Cerebellar nuclear complex (tissue), 1 donor: ENCODE data around the gene NADK2.
"Not testable (repeated sequence)": the region's sequence is repeated elsewhere in the genome, so short reads cannot be mapped to it uniquely, and the experiment has no call there.

Source experiments
- DNase-seq, 2 experiments: peaks; one replicate each; lab custom pipeline; 2025; lab: John Stamatoyannopoulos, UW

The NADK2 gene

DNA sequence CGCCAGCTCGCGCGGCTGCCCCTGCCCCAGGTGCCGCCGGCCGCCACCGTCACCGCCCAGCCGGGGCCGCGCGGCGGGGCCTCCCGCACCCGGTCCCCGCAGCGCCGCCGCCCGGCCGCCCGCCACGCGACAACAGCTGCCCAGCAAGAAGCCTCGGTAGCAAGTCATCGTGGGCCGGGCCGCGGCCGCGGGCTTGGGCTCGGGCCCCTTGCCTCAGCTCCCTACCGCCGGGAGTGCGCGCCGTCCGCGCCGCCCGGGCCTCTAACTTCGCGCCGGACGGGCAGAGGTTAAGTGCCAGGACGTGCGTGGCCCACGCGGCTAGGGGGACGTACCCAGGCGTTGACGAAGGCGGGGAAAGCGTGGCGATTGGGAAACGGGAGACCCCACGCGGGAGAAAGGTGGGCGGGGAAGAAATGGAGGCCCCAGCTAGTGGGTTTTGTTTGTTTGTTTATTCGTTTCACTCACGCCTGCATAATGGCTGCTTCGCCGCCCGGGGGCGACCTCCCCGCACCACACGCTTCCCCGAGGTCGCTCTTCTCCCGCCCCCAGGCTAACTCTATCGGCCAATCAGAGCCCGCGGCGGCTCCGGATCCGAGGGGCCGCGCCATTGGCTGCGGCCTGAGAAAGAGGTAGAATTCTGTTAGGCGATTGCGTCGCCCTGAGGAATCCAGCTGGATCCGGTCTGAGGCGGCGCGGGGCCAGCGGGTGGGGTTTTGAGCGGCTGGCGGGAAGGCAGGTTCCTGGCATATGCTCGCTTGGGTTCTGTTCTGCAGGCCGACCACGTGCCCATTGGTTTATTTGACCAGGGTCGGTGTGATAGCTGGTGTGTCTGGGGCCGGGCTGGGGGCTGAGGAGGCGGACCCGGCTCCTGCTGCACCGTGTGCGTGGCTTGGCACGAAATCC, at the start of gene NADK2:
Gene NADK2 (minus strand): TSS at position 295 of the 903 bp plus-strand sequence. CDS start 127 bp downstream, at position 168.
- DNase-seq: peak; percentile 77 to 89

DNA sequence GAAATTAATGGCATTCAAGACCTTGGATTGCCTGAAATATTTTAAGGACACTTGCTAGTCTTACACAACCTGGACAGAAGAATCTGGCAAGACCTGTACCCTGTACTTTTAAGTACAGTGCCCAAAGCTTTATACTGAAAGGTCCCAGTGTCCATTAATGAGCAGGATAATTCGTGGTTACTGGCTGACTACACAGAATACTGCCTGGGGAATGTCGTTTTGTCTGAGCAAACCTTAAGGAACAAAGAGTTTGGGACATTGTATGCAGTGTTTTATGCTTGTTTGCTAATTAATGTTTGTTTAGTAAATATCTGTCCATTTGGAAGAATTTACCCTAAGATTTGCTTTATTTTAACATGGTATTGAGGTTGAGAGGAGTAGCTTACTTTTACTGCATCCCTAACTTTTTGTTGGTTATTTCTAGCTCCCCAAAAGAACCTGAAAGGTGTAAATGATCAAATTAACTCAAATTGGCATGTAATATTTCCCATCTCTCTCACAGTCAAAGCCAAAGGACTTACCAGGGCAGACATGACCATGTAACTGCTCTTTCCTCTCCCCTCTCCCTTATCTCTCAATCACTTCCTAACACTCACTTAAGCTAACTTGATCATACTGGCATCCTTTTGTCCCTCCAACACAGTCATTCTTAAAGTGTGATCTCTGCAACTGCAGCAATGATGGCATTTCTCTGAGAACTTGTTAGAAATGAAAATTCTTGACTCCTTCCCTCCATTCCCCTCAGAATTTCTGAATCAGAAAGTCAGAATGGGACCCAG, 44.3 kb upstream of the NADK2 start:
- no peak for DNase-seq

- not testable (repeated sequence) for DNase-seq
Observed at GRCh38 chr5:36283775-36284174, 42.0 kb upstream of the NADK2 start.

DNA sequence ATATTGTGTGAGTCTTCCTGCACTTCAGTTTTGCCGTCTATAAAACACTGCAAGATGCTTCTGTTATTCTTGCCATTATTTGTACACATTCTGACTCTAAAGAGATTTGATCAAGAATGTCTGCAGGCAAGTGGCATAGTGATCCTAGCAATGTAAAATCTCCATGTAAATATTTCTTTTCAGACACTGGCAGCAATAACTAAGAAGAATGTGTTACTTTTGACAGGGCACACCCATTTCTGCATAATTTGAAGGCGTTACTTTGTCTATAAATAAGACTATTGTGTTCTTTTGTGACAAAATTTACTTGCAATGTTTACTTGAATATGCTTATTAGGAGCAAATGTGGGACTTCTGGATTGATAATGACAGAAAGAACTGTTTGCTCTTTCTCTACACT, 39.9 kb upstream of the NADK2 start:
- no peak for DNase-seq

GRCh38 chr5:36279054-36279698, 37.5 kb upstream of the NADK2 start:
- DNase-seq: no peak

DNA sequence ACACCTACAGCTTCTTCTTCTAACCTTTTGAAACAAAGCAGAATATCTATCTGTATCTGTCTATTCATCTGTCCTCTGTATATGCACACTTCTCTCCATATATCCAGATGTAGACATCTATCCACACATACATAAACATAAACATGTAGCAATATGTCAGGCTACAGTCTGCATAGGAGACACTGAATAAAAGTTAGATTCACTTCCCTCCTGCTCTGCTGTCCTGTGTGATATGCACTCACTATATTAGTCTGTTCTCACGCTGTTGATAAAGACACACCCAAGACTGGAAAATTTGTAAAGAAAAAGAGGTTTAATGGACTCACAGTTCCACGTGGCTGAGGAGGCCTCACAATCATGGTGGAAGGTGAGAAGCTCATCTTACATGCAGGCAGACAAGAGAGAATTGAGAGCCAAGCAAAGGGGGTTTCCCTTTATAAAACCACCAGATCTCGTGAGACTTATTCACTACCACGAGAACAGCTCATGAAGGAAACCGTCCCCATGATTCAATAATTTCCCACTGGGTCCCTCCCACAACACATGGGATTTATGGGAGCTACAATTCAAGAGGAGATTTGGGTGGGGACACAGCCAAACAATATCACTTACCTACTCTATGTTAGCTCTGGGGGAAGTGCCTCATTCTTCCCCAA, 35.9 kb upstream of the NADK2 start:
- DNase-seq: no peak

GRCh38 chr5:36276864-36277263, 35.1 kb upstream of the NADK2 start:
- DNase-seq: peak in 1 of 2 experiments; percentile 58

- DNase-seq: no peak
Observed at GRCh38 chr5:36273809-36274526, 32.2 kb upstream of the NADK2 start.

DNA sequence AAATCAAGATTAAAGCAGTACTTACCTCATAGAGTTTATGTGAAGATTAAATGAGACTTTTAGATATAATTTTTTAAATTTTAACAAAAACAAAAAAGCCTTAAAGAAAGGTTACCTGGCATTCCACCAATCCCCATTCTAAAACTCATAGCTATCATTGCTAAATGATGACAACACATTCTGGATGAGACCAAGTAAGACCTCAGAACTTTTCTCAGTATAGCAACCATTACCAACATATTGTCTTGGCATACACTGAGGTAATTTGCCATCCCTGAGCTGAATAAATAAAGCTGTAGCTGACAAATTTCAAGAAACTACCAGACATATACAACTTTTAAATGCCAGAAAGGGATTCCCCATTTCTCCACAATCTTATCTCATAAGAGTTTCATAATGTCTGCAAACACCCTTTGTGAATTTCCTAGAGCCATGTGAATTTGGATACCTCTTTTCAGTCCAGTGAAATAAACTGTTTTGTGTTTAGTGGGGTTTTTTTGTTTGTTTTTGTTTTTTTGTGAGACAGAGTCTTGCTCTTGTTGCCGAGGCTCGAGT, 30.5 kb upstream of the NADK2 start:
- DNase-seq: no peak

GRCh38 chr5:36270876-36271575, 29.3 kb upstream of the NADK2 start:
- no peak for DNase-seq

DNA sequence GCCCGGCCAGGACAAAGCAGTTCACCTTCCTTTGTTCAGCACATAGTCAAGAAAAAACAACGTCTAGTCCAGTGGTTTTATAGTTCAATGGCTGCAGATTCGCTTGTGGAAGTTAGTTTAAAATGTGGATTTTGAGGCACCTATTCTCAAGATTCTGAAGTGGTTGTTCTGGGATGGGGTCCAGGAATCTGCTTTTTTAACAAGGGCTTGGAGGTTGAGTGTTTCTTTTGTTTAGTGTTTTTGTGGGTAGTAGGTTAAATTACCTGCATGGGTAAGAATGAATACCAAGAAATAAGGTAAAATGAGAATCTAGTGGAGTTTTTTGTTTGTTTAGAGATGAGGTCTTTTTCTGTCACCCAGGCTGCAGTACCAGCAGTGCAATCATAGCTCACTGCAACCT, 28.4 kb upstream of the NADK2 start:
- no peak for DNase-seq

DNA sequence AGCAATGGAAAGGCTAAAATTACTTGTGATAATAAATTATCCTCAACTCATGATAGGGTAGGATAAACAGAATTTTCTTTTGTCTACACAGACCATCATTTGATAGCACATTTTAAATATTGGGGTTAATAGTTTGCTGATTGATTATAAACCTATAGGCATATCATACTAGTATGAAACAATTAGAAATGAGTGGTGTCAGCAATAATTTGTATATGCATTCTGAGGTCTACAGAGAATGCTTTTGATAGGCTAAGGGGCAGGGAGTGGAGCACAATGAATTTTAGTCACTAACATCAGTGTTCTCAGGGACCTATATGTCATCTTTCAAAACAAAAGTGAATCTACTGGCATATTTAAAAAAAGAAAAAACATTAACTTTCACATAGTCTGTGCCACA, 27.8 kb upstream of the NADK2 start:
- DNase-seq: no peak

DNA sequence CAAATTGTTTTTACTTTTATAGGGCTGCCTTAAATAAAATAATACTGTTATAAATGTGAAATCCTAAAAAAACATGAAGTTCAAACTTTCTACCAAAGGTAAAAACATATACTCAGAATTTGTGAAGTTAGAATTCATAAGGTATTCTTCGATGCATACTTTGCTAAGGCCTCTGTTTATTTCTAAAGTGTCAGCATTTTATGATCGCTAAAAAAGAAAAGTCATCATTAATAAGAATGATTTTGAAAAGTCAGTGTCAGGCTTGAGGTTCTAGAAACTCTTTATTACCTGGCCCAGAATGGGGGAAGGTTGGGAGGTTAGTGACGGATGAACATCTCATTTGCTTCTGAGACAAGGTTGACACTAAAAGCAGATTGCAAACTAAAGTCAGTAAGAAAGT, 26.2 kb upstream of the NADK2 start:
- DNase-seq: no peak

DNA sequence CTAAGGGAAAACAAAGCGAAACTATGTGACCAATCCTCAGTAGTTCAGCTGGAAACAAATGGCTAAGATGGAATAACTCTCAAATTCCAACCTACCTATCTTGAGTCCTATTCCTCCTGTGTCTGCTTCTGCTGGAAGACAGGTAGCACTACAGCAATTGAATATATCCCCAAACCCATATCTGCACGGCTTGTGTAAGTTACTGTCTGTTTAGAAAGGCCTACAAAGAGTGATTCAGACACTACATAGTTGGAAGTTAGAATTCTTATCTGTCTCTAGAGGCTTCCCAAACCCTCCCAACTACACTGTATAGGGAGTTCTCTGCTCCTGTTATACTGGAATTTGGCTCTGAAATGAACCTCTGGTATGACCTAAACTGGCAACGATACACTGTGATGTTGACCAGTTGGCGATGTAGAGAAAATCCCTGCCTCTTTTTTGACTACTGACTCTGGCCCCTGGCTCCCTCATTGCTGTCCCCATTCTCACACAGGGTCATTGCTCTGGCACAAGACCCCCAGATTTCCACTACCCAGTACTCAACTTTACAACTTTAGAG, 22.6 kb upstream of the NADK2 start:
- no peak for DNase-seq

DNA sequence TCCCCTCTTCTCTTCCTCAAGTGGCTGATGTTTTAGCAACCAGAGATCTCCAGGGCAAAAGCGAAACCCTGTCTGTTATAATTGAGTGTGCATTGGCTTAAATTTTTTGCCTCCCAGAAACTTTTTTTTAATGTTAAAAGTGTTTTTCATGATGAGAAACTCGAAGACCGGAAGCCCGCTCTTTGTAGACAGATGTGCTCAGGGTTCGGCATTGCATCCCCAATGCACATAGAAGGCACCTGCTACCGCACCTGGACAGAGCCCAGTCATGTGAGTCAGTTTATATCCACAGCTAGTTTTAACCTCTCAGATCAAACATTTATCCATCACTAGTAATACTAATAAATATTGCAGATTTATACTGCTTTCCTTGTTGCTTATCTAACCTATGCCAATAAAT, 19.5 kb upstream of the NADK2 start:
- DNase-seq: no peak

DNA sequence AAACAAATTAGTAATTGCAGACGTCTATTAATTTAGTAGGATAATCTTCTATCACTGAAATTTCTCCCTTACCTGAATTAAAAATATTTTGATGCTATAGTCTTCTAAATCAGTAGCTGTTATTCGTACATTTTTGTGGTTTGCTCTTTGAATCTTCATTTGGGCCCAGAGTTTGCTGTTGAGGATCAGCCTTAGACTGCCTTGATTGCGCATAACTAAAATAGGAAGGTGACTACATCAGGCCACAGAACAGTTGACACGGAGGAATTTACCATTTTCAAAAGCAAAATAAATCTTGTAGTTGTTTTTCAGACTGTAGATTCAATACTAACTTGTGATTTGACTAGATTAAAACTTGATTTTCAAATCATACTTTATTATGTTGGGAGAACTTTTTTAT, 11.8 kb upstream of the NADK2 start:
- DNase-seq: no peak

DNA sequence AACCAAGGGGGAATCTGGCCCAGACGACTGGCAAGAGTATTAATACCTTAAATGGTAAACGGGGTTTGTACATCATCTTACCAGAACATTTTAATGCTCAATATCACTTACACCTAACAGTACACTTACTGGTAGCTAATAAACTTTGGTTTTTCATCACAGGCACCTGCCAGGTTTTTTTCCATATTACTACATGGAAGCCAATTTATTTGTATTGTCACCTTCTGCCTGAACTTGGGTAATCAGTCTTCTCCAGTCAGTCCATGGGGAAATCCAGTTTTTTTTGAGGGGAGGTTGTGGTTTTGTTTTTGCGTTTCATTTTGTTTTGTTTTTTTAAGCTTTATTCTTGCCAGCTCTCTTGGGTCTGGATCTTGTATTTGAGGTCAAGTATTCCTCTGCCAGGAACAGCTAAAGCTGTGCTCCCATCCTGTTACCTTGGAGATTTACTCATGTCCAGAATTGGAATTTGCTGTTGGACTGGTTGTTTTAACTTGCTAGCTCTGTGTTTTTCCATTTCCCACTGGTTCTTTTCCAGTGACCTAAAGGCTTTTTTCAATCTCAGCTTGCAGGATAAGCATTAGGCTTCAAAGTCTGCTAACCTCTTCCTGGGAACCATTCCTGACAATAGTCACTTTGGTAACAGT, 11.1 kb upstream of the NADK2 start:
- no peak for DNase-seq

GRCh38 chr5:36251218-36251617, 9.5 kb upstream of the NADK2 start:
- no peak for DNase-seq

GRCh38 chr5:36250427-36250826, 8.7 kb upstream of the NADK2 start:
- no peak for DNase-seq
